HG03280 (cell line): ENCODE data around the gene PKNOX2.

Experiments used
- ATAC-seq: cut with Tn5 transposase; IDR thresholded peaks from one replicate; pipeline ENCODE4 v1.9.1; 2021; ENCODE audit warnings: mild to moderate bottlenecking, moderate library complexity; ENCODE audit not compliant: unreplicated experiment

Gene PKNOX2

GRCh38 chr11:125228993-125229392, 64.4 kb downstream of the PKNOX2 start:
- ATAC-seq: no peak

GRCh38 chr11:125229916-125230315, 65.4 kb downstream of the PKNOX2 start:
- no peak for ATAC-seq

- no peak for ATAC-seq
These were observed 68.6 kb downstream of the PKNOX2 start for GRCh38 chr11:125233116-125233515.

- ATAC-seq: no peak
These were observed 69.3 kb downstream of the PKNOX2 start for GRCh38 chr11:125233736-125234275.

GRCh38 chr11:125235071-125235471, 70.5 kb downstream of the PKNOX2 start:
- no peak for ATAC-seq

- no peak for ATAC-seq
These were observed 71.7 kb downstream of the PKNOX2 start for GRCh38 chr11:125236072-125236825.

GRCh38 chr11:125239585-125240560, 75.3 kb downstream of the PKNOX2 start:
- ATAC-seq: no peak

- ATAC-seq: no peak
These were observed 76.6 kb downstream of the PKNOX2 start for GRCh38 chr11:125241104-125241503.

GRCh38 chr11:125242141-125242775, 77.7 kb downstream of the PKNOX2 start:
- ATAC-seq: no peak

GRCh38 chr11:125244166-125244565, 79.6 kb downstream of the PKNOX2 start:
- ATAC-seq: no peak

- ATAC-seq: no peak
These were observed 80.7 kb downstream of the PKNOX2 start for GRCh38 chr11:125245299-125245698.

GRCh38 chr11:125247431-125247830, 82.9 kb downstream of the PKNOX2 start:
- no peak for ATAC-seq

- no peak for ATAC-seq
These were observed 86.0 kb downstream of the PKNOX2 start for GRCh38 chr11:125250318-125251213.

- ATAC-seq: no peak
These were observed 86.6 kb downstream of the PKNOX2 start for GRCh38 chr11:125251214-125251545.

GRCh38 chr11:125251956-125252355, 87.4 kb downstream of the PKNOX2 start:
- ATAC-seq: no peak

GRCh38 chr11:125253289-125253688, 88.7 kb downstream of the PKNOX2 start:
- ATAC-seq: no peak

GRCh38 chr11:125253795-125254525, 89.4 kb downstream of the PKNOX2 start:
- no peak for ATAC-seq

- ATAC-seq: no peak
These were observed 92.1 kb downstream of the PKNOX2 start for GRCh38 chr11:125256541-125257189.

- no peak for ATAC-seq
These were observed 92.6 kb downstream of the PKNOX2 start for GRCh38 chr11:125257190-125257579.
